H9 (cell line): ENCODE data around the gene GORAB. TPM values are rescaled to one million over a fixed set of nuclear protein-coding genes. Genes with fewer than 3 reads are reported as not detected.

Source experiments
- DNase-seq: peaks from one replicate; pipeline ENCODE4 v3.0.0-alpha.2; 2017
- H2AFZ ChIP-seq: one replicate; pipeline ENCODE4 v1.6.1; 2013; ENCODE audit warnings: mild to moderate bottlenecking, low read length, control low read depth, moderate library complexity
- H2AK5ac ChIP-seq: 2 replicates; pipeline ENCODE4 v1.6.1; 2013; ENCODE audit warnings: low read length, control low read depth, mixed read lengths; ENCODE audit not compliant: insufficient read length
- H2BK120ac ChIP-seq: one replicate; pipeline ENCODE4 v1.6.1; 2013; ENCODE audit warnings: low read depth, mild to moderate bottlenecking, low read length, control low read depth, inconsistent platforms; ENCODE audit not compliant: poor library complexity, severe bottlenecking
- H2BK12ac ChIP-seq: 2 replicates; pipeline ENCODE4 v1.6.1; 2013; ENCODE audit warnings: low read length, control low read depth, mixed read lengths, low read depth; ENCODE audit not compliant: insufficient read length
- H2BK15ac ChIP-seq: 2 replicates; pipeline ENCODE4 v1.6.1; 2013; ENCODE audit warnings: low read depth, low read length, control low read depth
- H2BK20ac ChIP-seq: one replicate; pipeline ENCODE4 v1.6.1; 2013; ENCODE audit warnings: low read depth, mild to moderate bottlenecking, low read length, control low read depth, inconsistent platforms; ENCODE audit not compliant: poor library complexity, severe bottlenecking
- H2BK5ac ChIP-seq: 2 replicates; pipeline ENCODE4 v1.6.1; 2013; ENCODE audit warnings: low read length, control low read depth, mixed read lengths; ENCODE audit not compliant: insufficient read length
- H3K14ac ChIP-seq: 2 replicates; pipeline ENCODE4 v1.6.1; 2013; ENCODE audit warnings: low read length, control low read depth; ENCODE audit not compliant: insufficient read depth
- H3K18ac ChIP-seq: 2 replicates; pipeline ENCODE4 v1.6.1; 2013; ENCODE audit warnings: low read depth, mild to moderate bottlenecking, mixed read lengths, low read length, control low read depth; ENCODE audit not compliant: insufficient read length
- H3K23ac ChIP-seq: 2 replicates; pipeline ENCODE4 v1.6.1; 2013; ENCODE audit warnings: low read length, control low read depth, mixed read lengths, low read depth; ENCODE audit not compliant: insufficient read length
- H3K23me2 ChIP-seq: 2 replicates; pipeline ENCODE4 v1.6.1; 2013; ENCODE audit warnings: low read depth, mild to moderate bottlenecking, mixed read lengths, low read length, control low read depth; ENCODE audit not compliant: insufficient read length, poor library complexity, severe bottlenecking
- H3K27ac ChIP-seq: 2 replicates; pipeline ENCODE4 v1.5.1; 2013; ENCODE audit warnings: low read length, control low read depth, mixed read lengths, low read depth; ENCODE audit not compliant: insufficient read length
- H3K27me3 ChIP-seq: 2 replicates; pipeline ENCODE4 v1.6.1; 2013; ENCODE audit warnings: low read length, control low read depth, inconsistent platforms; ENCODE audit not compliant: insufficient read depth
- H3K4ac ChIP-seq: 2 replicates; pipeline ENCODE4 v1.6.1; 2013; ENCODE audit warnings: low read depth, mild to moderate bottlenecking, control low read depth, inconsistent platforms, low read length, moderate library complexity
- H3K4me1 ChIP-seq: 2 replicates; pipeline ENCODE4 v1.6.1; 2013; ENCODE audit warnings: low read length, control low read depth, inconsistent platforms; ENCODE audit not compliant: insufficient read depth
- H3K4me2 ChIP-seq: 2 replicates; pipeline ENCODE4 v1.6.1; 2013; ENCODE audit warnings: low read length, control low read depth, mixed read lengths; ENCODE audit not compliant: insufficient read length, insufficient read depth
- H3K56ac ChIP-seq: 2 replicates; pipeline ENCODE4 v1.6.1; 2013; ENCODE audit warnings: low read depth, mild to moderate bottlenecking, mixed read lengths, low read length, control low read depth; ENCODE audit not compliant: insufficient read length
- H3K79me1 ChIP-seq: 2 replicates; pipeline ENCODE4 v1.6.1; 2013; ENCODE audit warnings: low read depth, mild to moderate bottlenecking, moderate library complexity, low read length, control low read depth, inconsistent platforms; ENCODE audit not compliant: insufficient read depth, poor library complexity, severe bottlenecking
- H3K79me2 ChIP-seq: 2 replicates; pipeline ENCODE4 v1.6.1; 2013; ENCODE audit warnings: low read length, control low read depth, inconsistent platforms; ENCODE audit not compliant: insufficient read depth
- H3K9ac ChIP-seq: 2 replicates; pipeline ENCODE4 v1.6.1; 2013; ENCODE audit warnings: low read length, control low read depth, mixed read lengths; ENCODE audit not compliant: insufficient read length; ENCODE audit errors: extremely low read depth
- H3K9me3 ChIP-seq: one replicate; pipeline ENCODE4 v1.6.1; 2013; ENCODE audit warnings: low read depth, low read length, inconsistent platforms; ENCODE audit not compliant: control insufficient read depth
- H3T11ph ChIP-seq: one replicate; pipeline ENCODE4 v1.6.1; 2013; ENCODE audit warnings: mild to moderate bottlenecking, low read length, control low read depth, inconsistent platforms
- H4K20me1 ChIP-seq: one replicate; pipeline ENCODE4 v1.6.1; 2013; ENCODE audit not compliant: control insufficient read depth, insufficient read length, insufficient read depth
- H4K5ac ChIP-seq: 2 replicates; pipeline ENCODE4 v1.6.1; 2013; ENCODE audit warnings: low read depth, mild to moderate bottlenecking, mixed read lengths, low read length, control low read depth; ENCODE audit not compliant: insufficient read length
- H4K8ac ChIP-seq: replicated peaks from 2 replicates; pipeline ENCODE4 v1.6.1; 2013; ENCODE audit warnings: low read length, control low read depth, mixed read lengths, low read depth; ENCODE audit not compliant: insufficient read length
- H4K91ac ChIP-seq: 2 replicates; pipeline ENCODE4 v1.6.1; 2013; ENCODE audit warnings: low read depth, mild to moderate bottlenecking, moderate library complexity, mixed read lengths, low read length, control low read depth; ENCODE audit not compliant: insufficient read length
- H3K27ac Mint-ChIP-seq, 3 experiments: 2 replicates in 2 of 3; 3 replicates in 1 of 3; pipeline ENCODE4 v1.8.0; 2020 to 2021; ENCODE audit warnings: mixed read lengths in 3 of 3, mild to moderate bottlenecking in 1 of 3, moderate library complexity in 1 of 3
- H3K27me3 Mint-ChIP-seq: 2 replicates; pipeline ENCODE4 v1.8.0; 2021; ENCODE audit warnings: low read depth, mild to moderate bottlenecking, moderate library complexity, mixed read lengths
- H3K36me3 Mint-ChIP-seq, 3 experiments: 2 replicates in 2 of 3; 3 replicates in 1 of 3; pipeline ENCODE4 v1.8.0; 2020 to 2021; ENCODE audit warnings: low read depth in 3 of 3, mixed read lengths in 3 of 3; ENCODE audit not compliant: insufficient read depth in 1 of 3
- H3K4me1 Mint-ChIP-seq, 2 experiments: 2 replicates each; pipeline ENCODE4 v1.8.0; 2020; ENCODE audit warnings: mixed read lengths in 2 of 2
- H3K4me3 Mint-ChIP-seq, 2 experiments: 2 replicates in 1 of 2; 3 replicates in 1 of 2; pipeline ENCODE4 v1.8.0; 2020 to 2021; ENCODE audit warnings: mild to moderate bottlenecking in 2 of 2, mixed read lengths in 2 of 2, moderate library complexity in 1 of 2
- H3K9me3 Mint-ChIP-seq, 2 experiments: 2 replicates in 1 of 2; 3 replicates in 1 of 2; pipeline ENCODE4 v1.8.0; 2020; ENCODE audit warnings: mild to moderate bottlenecking in 2 of 2, mixed read lengths in 2 of 2, moderate library complexity in 1 of 2
- CTCF ChIP-seq: fragments of 200-600 bp; sonication (generic); conservative IDR thresholded peaks from 3 replicates; pipeline ENCODE4 v1.8.0; 2021; ENCODE audit warnings: antibody characterized with exemption, mild to moderate bottlenecking
- WGBS: extraction: QIAGEN DNeasy Blood & Tissue Kit; methylation state at CpG from one replicate; pipeline ENCODE4 v1.1.7; 2013; ENCODE audit warnings: missing lambda C conversion rate, low lambda C conversion rate, mixed read lengths; ENCODE audit not compliant: insufficient read length; ENCODE audit errors: extremely low coverage; 5-methylcytosine and 5-hydroxymethylcytosine counted together
- long read RNA-seq: library from polyadenylated mRNA; unstranded; transcript quantifications from one replicate; pipeline ENCODE4 v2.0.0, GENCODE V29; 2020
- total RNA-seq: library from RNA; stranded (reverse); gene quantifications from 2 replicates; pipeline ENCODE4 v1.2.1, GENCODE V29; 2021

GORAB gene
- 16.1 and 17.8 TPM in 2 replicates for total RNA-seq
- long read RNA-seq, transcript GORAB-202 (5 exons, 2,189 nt), result major isoform, 76 of 108 reads
- long read RNA-seq, partial matches to known transcripts, result 0 of 108 reads
- long read RNA-seq, other reads (novel, unspliced or antisense), result 30 of 108 reads

- no peak within 1 kb of the TSS for H2BK12ac ChIP-seq
- no peak within 1 kb of the TSS for H4K8ac ChIP-seq
- H2AK5ac ChIP-seq, result no peak within 1 kb of the TSS
- no peak within 1 kb of the TSS for H2BK120ac ChIP-seq
- peak within 1 kb of the TSS; percentile 91 for H3K18ac ChIP-seq
- peak within 1 kb of the TSS; percentile 94; the same call in 1 of the 2 replicates for H3K14ac ChIP-seq
- H3K9ac ChIP-seq, result peak within 1 kb of the TSS; percentile 96
- peak within 1 kb of the TSS; percentile 79 for H3K4me2 ChIP-seq
- H4K91ac ChIP-seq, result no peak within 1 kb of the TSS
- H4K20me1 ChIP-seq, result no peaks in the 10 kb centered on the region
- no peak for TF ChIP-seq CTCF
- no peaks in the 10 kb centered on the region; the same call in 1 of the 2 replicates for H3K4me1 ChIP-seq
- H3K23ac ChIP-seq, result no peak within 1 kb of the TSS
- Mint-ChIP-seq H3K4me3 (no peak within 1 kb of the TSS), H3K4me1 (peaks cover 3 to 4% of the 10 kb centered on the region in 2 experiments), H3K9me3 (no peaks in the 10 kb centered on the region), H3K27ac (no peak within 1 kb of the TSS; a peak in 1 of 7 replicates), H3K36me3 (peaks cover 1 to 10% (median 7%) of the 10 kb centered on the region in 3 experiments; a peak in 5 of 7 replicates), H3K27me3 (no peaks in the 10 kb centered on the region; the same call in 1 of the 2 replicates)
- peak within 1 kb of the TSS; percentile 96 for H2AFZ ChIP-seq
- H3K23me2 ChIP-seq, result no peaks in the 10 kb centered on the region
- peak; percentile 93 for DNase-seq
- peaks cover 19% of the 10 kb centered on the region; the same call in 1 of the 2 replicates for H3K79me2 ChIP-seq
- no peaks in the 10 kb centered on the region for H3K27me3 ChIP-seq
- peak within 1 kb of the TSS; percentile 10 for H3K56ac ChIP-seq
- no peak within 1 kb of the TSS for H2BK15ac ChIP-seq
- H3K4ac ChIP-seq, result no peak within 1 kb of the TSS
- H4K5ac ChIP-seq, result peak within 1 kb of the TSS; percentile 89
- no peaks in the 10 kb centered on the region for H3K9me3 ChIP-seq
- peak within 1 kb of the TSS; percentile 81 for H3K27ac ChIP-seq
- WGBS, result no CpG with 5 or more reads among the region's 36 CpGs
- no peak within 1 kb of the TSS for H2BK20ac ChIP-seq
- H3T11ph ChIP-seq, result peak within 1 kb of the TSS; percentile 77
- H3K79me1 ChIP-seq, result peaks cover 6% of the 10 kb centered on the region
- H2BK5ac ChIP-seq, result peak within 1 kb of the TSS; percentile 59
These were observed at the start of gene GORAB for GRCh38 chr1:170531758-170532657. Gene GORAB (plus strand): TSS chr1:170532166. CDS start chr1:170532224, 58 bp downstream.
